Epithelial cell of prostate (primary cell): ENCODE data around the gene DYNLRB2.

ENCODE experiments used
- DNase-seq: peaks from one replicate; pipeline ENCODE4 v3.0.0-alpha.2; 2011; ENCODE audit warnings: low read depth, low spot score
- H3K27ac ChIP-seq: fragments of 450-650 bp; 2 replicates; pipeline ENCODE4 v1.5.1; 2017; ENCODE audit warnings: mild to moderate bottlenecking

The DYNLRB2 gene

DNA sequence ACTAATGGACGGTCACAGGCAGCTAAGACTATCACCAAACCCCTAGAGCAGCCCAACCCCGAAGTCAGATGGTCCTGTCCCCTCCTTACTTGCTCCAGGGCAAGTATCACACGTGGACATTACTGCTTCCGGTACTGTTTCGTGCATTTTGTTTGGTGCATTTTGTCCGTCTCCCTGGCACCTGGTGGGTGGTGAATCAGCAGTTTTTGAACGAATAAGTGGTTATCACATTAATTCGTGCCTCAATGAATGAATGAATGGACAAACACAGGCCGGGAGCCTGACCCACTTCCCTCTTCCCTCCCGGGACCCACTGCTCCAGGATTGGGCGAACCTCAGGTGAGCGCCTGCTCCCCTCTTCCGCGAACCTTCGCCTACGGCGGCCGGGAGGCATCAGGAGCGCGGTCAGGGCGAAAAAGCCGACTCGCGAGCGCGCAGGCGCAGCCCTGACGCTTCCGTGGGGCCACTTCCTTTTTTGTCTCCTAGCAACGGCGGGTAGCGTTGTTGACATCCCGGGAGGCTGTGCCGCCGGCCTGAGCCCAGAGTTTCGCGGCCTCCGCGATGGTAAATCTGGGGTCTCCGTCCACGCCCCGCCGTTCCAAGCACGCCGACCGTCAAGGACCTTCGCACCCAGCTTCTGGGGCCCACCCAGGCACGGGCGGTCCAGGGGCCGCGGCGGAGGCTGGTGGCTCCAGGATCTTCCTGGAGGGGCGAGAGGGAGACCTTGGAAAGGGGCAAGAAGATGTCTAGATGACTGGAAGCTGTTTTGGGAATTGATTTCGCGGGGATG, at the start of gene DYNLRB2:
DYNLRB2 (plus strand) TSS at position 478 of the 790 bp plus-strand sequence; CDS start at position 562, 84 bp downstream.
- peak; percentile 80 for DNase-seq
- peak within 1 kb of the TSS; percentile 71 for H3K27ac ChIP-seq

DNA sequence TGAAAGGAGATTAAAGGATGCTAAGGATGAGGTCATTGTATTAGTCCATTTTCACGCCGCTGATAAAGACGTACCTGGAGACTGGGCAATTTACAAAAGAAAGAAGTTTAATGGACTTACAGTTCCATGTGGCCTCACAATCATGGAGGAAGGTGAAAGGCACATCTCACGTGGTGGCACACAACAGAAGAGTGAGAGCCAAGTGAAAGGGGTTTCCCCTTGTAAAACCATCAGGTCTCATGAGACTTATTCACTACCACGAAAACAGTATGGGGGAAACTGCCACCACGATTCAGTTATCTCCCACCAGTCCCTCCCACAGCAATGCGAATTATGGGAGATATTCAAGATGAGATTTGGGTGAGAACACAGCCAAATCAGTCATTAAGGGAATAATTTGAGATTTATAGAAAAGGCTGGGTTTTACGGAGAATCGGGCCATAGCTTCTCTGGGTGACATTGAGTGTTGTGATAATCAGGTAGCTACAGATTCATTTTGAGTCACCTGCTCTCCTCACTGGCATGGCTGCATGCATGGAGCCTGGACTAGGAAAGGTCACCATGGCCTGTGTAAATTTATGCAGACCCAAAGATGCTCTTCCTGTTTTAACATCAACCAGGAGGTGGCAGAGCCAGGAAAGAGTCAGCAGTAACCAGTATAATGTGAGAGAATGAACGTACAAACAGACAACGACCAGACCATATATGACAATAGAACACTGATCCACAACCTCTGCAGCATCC, 40.5 kb upstream of the DYNLRB2 start:
- no peak for DNase-seq
- H3K27ac ChIP-seq, result no peak overlapping the region

DNA sequence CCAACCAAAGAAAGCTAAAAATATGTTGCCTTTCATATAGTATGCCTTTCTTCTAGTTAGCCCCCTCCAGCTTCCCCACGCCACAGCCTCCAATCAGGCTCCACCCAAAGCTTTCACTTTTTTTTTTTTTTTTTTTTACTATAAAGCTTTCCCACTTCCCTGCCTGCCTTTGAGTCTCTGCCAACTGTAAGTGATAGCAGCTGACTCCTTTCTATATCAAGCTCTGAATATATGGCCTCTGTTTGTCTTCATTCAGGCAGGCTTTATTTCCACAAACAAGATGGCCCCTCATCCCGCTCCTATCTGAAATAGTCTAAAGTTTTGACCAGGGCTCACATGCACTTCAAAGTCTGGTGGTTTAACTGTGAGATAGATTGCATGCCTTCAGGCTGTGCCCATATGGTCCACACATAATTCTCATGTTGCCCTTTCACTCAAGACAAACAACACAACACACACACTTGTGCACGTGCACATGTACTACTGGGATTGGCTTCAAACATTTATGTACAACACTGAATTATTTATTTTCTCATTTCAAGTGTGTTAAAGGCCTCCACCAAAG, 39.8 kb upstream of the DYNLRB2 start:
- no peak overlapping the region for H3K27ac ChIP-seq
- no peak for DNase-seq

DNA sequence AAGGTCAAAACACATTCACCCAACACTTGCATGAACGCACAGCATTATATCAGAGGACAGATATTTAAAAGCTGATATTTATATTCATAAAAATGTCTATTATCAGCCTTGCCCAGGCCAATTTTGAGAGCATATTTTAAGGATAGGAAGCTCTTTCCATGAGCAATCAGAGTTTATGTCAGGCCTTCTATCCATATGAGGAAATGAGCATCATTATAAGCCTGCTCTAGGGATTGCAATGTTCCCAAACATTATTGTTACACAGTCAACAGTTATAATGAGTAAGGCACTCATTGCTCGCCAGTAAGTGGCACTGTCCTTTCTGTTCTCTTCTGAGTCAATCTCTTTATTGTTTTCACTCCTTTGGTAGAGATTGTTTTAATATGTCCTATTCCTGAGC, 37.7 kb upstream of the DYNLRB2 start:
- DNase-seq, result no peak
- no peak overlapping the region for H3K27ac ChIP-seq

DNA sequence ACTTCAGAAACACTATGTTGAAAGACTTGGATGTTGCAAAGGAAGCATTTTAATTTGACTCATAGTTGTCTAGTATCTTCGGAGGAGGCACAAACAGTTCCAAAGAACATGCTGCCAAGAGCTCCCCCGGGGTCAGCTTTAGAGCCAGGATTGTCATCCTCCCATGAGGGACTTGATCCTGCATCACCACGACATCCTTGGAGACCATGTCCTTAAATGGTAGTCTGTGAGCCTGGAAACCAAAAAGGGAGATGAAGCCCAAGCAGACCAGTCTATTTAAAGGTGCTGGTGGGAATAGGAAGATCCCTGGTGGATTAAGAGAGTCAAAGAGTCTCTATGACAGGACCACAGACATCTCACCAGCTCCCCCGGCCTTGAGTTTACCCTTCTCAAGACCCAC, 33.3 kb upstream of the DYNLRB2 start:
- no peak for DNase-seq

DNA sequence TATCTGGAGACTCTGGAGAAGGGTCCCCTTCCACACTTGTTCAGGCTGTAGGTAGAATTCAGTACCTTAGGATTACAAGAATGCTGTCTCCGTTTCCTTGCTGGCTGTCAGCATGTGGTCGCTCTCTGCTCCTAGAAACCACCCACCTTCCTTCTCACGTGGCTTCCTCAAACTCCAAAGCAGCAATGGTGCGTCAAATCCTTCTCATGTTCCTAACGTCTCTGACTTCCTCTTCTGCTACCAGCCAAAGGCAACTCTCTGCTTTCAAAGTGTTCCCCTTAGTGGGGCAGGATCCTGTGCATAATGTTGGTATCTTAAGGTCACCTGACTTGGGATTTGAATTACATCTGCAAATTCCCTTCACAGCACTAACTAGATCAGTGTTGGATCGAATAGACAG, 30.9 kb upstream of the DYNLRB2 start:
- no peak overlapping the region for H3K27ac ChIP-seq
- DNase-seq, result no peak

More for the DNA sequence above, 33.3 kb upstream of the DYNLRB2 start:
- no peak overlapping the region for H3K27ac ChIP-seq

DNA sequence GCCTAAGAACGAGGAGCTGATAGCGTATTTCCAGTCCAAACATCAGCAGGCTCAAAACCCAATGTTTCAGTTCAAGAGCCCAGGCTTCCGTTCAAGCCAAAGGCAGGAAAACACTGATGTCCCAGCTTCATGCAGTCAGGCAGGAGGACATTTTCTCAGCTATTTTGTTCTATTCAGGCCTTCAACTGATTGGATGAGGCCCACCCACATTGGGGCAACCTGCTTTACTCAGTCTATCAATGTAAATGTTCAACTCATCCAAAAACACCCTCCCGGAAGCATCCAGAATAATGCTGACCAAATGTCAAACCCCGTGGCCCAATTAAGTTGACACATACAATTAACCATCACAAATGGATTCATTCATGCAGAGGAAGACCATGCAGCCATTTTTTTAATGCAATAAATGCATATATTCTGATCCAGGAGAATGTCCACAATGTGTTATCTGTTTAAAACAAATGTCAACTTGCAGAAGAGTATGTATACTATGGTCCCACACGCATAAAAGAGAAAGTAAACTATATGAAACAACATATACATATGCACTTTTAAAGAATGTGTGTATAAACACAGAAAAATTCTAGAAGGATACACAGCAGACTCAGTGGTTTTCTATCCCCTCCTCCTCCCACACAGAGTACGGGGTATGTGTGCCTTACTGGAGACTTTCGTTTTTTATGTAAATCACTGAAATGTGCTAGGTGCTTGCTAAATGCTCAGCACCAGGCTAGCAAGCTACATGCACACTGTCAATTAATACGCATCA, 28.8 kb upstream of the DYNLRB2 start:
- H3K27ac ChIP-seq, result no peak overlapping the region
- DNase-seq, result no peak

DNA sequence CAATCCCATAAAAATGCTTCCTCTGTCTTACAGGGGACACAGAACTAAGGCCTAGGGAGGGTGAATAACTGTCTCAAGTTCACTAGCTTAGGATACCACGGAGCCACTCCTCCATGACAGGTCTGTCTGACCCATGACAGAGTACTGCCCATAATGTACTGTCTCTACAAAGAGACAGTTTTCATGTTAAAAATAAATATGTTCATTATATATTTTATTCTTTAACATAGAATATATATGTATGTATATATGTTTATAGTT, 28.3 kb upstream of the DYNLRB2 start:
- H3K27ac ChIP-seq, result no peak overlapping the region
- DNase-seq, result no peak

DNA sequence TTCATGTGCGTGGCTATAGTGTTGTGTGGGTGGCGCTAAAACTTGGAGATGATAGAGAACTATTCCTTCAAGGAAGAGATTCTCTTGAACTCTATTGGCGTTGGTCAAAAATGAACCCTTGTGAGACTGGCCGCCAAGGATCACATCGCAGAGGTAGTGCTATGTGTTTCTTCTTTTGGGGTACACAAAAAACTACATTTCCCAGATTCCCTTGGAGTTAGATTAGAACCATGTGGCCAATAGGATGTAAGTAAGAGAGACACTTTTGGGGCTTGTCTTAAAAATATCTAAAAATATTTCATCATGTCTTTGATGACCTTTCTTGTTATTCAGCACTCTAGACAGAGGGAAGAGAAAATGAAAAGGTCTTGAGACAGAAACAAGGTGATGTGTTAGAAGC, 25.4 kb upstream of the DYNLRB2 start:
- no peak for DNase-seq
- no peak overlapping the region for H3K27ac ChIP-seq

DNA sequence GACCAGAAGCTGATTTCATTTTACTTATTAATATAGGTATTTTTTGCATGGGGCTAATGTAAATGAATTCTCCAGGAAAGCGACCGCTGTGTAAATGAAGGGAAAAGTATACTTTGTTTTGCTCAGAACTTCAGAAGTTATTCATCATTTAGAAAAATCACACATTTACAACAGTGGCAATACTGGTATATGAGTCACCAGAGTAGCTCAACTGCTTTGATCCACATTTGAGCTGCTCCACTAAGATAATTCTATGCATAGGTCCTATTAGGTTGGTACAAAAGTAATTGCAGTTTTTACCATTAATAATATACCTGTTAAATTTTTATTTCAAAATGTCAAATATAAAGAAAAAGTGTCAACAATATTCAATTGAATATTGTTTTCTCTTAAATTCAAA, 22.9 kb upstream of the DYNLRB2 start:
- H3K27ac ChIP-seq, result no peak overlapping the region
- no peak for DNase-seq

DNA sequence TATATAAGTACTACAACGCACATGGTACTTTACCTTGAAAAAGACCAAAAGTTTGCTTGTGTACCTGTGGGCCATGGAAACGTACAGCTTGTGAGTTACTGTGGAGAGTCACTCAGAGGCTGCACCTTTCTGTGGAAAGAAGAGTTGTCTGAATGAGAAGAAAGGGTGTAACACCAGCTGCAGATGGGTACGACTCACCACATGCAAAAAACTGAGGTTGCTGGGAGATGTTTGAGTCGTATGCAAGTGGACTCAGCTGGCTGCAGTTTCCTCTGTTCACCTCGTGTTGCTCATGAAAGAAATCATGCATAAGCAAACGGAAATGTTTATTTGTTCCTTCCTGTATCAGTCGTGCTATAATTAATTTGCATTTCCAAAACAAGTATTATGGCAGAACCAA, 22.4 kb upstream of the DYNLRB2 start:
- DNase-seq, result peak; percentile 31
- no peak overlapping the region for H3K27ac ChIP-seq

DNA sequence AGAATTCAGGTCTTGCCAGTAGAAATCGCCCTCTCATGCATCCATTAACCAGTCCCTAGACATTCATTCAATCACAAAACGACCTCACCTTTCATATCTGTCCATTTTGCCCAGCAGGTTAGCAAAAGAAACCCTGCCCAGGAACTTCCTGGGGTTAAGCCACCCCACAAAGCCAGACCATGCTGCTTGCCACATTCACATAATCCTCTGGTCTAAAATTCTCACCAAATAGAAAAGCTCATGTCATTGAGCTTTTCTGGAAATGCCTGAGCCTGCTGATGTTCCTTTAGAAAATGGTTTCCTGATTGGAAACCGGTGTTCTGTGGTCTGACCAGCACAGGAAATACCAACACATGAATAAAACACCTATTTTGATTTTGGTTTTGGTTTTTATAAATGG, 21.6 kb upstream of the DYNLRB2 start:
- DNase-seq, result no peak
- H3K27ac ChIP-seq, result no peak overlapping the region

DNA sequence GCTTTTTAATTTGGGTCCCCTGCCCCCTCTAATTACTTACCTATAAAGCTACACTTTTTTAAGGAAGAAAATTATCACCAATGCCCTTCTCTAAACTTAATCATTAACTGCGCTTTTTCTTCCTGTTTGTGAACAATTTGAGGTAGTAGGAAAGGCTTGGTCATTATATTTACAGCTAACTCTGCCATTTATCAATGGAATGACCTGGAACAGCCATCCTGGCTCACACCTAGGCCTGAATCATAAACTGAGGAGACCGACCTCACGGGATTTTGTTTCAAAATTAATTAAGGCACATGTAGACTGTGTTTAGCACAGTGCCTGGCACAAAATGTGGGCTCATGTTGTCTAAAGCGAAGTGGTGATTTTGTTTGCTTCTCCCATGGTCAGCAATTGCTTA, 15.4 kb upstream of the DYNLRB2 start:
- no peak for DNase-seq
- no peak overlapping the region for H3K27ac ChIP-seq

DNA sequence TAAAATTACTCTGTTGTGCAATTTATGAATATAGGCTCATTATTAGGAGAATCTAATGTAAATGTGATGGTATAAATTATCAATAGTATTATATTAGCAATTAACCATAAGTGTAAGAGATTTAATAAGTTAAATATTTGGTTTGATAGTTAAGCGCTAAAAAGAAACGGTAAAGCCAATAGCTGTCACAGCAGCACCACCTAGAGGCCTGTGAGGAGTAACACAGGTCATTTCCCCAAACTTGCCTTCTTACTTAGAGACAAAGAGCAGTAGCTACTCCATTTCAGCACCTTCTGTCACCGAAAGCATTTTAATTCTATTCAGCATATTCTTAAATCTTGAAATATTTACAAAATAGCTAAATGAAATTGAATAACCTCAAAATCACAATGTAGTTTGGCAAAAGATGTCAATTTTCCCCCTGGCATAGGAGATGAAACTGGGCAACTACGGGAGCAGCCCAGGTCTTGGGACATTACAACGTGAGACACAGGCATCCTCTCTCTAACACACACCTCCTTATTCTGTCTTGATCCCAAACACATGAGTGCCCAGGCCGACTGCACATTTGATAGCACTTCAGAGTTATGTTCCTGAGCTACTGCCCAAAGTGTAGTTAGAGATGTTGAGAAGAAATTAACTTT, 14.3 kb upstream of the DYNLRB2 start:
- no peak for DNase-seq
- H3K27ac ChIP-seq, result no peak overlapping the region

DNA sequence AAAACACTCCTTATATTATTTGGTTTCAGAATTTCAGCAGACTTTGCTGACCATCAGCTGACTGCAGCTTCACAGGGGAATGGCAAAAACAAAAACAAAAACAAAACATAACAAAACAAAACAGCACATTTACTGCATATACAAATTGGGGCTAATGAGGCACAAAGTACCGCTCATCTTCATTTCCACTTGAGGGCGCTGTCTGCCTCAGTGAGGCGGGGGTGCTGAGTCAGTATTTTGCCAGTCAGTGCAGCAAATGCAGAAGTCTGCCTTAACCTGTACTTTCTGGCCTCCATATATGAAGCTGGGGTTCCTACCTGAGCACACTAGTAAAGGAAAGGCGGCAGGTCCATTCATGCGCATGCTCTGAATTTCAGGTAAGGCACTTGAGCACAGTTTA, 13.5 kb upstream of the DYNLRB2 start:
- DNase-seq, result no peak

DNA sequence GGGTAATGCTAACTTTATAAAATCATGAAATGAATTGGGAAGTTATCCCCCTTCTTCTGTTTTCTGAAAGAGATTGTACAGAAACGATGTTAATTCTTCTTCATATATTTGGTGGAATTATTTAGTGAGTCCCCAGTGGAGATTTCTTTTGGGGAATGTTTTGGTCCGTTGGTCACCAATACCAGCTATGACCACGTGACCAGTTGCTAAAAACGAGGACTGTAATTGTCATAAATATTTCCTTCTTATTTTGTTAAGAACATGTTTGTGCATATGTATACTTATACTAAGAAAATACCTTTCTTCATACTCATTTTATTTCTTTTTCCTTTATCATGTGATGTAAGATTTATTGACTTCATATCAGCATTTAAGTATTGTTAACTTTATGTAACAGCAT, 10.3 kb upstream of the DYNLRB2 start:
- no peak for DNase-seq
- no peak overlapping the region for H3K27ac ChIP-seq

More for the DNA sequence above, 13.5 kb upstream of the DYNLRB2 start:
- no peak overlapping the region for H3K27ac ChIP-seq

DNA sequence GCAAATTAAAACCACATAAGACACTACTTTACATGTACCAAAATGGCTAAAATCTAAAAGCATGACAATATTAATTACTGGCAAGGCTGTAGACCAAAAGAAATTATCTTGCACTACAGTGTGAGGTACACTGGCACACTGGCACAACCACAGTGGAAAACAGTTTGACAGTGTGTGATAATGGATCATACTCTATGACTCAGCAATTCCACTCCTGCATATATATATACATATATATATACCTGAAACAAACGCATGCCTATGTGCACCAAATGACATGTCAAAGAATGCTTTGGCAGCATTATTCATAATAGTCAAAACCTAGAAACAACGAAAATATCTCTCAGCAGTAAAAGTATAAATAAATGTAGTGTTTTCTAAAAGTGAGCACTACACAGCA, 4.6 kb upstream of the DYNLRB2 start:
- H3K27ac ChIP-seq, result no peak overlapping the region
- no peak for DNase-seq

DNA sequence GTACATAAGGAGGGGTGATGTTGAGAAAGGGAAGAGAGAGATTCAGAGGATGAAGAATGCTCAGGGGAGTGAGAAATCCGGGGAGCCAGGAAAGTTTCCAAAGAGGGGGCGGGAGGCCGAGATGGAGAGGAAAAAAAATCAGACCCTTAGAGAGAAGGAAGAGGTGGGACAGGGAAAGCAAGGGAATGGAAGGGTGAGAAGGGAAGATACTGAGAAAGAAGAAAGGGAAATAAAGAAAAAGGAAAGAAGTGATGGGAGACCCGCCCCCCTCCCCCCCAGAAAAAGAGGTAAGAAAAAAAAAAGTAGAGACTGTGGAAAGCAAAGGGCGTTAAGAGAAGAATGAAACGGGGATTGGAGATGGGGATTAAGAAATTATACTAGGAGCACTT, 507 bp downstream of the DYNLRB2 start:
- H3K27ac ChIP-seq, result no peak overlapping the region

DNA sequence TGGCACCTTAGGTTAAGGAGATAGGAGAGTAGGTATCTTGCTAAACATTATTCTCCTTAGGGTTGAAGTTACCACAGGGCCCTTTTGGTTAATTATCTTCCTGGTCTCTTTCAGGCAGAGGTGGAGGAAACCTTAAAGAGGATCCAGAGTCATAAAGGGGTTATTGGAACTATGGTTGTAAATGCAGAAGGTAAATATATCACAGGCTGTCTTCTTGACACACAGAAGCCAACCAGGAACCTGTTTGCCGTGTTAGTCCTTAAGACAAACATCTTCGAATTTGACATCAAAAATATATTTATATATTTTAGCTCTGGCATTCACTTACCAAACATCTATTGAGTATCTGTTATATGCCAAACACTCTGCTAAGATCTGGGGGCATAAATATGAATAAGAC, 2.4 kb downstream of the DYNLRB2 start:
- H3K27ac ChIP-seq, result no peak overlapping the region
- no peak for DNase-seq

More for the DNA sequence above, 507 bp downstream of the DYNLRB2 start:
- DNase-seq, result no peak

DNA sequence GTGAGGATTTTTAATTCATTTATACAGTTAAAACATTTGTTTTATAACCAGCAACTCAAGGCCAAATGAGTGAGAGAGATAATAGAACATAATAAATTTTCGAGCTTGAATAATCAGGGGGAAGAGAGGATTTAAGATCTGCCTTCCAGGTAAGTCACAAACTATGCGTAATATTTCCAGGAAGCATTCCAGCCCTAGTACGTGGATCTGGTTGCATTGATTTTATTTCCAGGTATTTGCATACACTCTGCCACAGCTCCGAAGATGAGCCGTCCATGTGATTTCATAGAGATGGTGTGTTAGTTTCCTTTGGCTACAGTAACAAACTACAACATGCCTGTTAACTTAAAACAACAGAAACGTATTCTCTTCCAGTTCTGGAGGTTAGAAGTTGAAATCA, 3.5 kb downstream of the DYNLRB2 start:
- H3K27ac ChIP-seq, result peak overlapping the region; percentile 48
- DNase-seq, result no peak
